Muscle of leg (tissue), 11 donors: Measurements from ENCODE around the gene CLDN18. TPM values are rescaled to one million over a fixed set of nuclear protein-coding genes. Genes with fewer than 3 reads are reported as not detected.

ENCODE experiments used
- DNase-seq: peaks from one replicate; pipeline ENCODE4 v3.0.0; 2013
- H3K27ac ChIP-seq: one replicate; pipeline ENCODE4 v1.5.1; 2013; ENCODE audit warnings: mild to moderate bottlenecking, low read length, control low read depth
- H3K27me3 ChIP-seq: one replicate; pipeline ENCODE4 v1.6.1; 2013; ENCODE audit warnings: low read length; ENCODE audit not compliant: control insufficient read depth, insufficient read depth
- H3K36me3 ChIP-seq: one replicate; pipeline ENCODE4 v1.6.1; 2013; ENCODE audit warnings: low read length; ENCODE audit not compliant: control insufficient read depth, insufficient read depth
- H3K4me1 ChIP-seq: one replicate; pipeline ENCODE4 v1.6.1; 2013; ENCODE audit warnings: low read length; ENCODE audit not compliant: control insufficient read depth, insufficient read depth
- H3K4me3 ChIP-seq: one replicate; pipeline ENCODE4 v1.5.1; 2013; ENCODE audit warnings: low read length, control low read depth
- H3K9me3 ChIP-seq: replicated peaks from 2 replicates; pipeline ENCODE4 v1.6.1; 2013; ENCODE audit warnings: low read depth, low read length; ENCODE audit not compliant: control insufficient read depth
- WGBS: methylation state at CpG from one replicate; pipeline ENCODE4 v1.1.5; 2013; ENCODE audit warnings: missing lambda C conversion rate; ENCODE audit not compliant: insufficient coverage; 5-methylcytosine and 5-hydroxymethylcytosine counted together
- polyA plus RNA-seq, 8 donors: library from polyadenylated mRNA; unstranded; fragments of 120-200 nt; gene quantifications; one replicate each; pipeline versions ENCODE4 v1.2.1 to v1.2.3, GENCODE V29; 2013; ENCODE audit warnings: inconsistent platforms in 1 of 8, low replicate concordance in 1 of 8; ENCODE audit not compliant: insufficient read length in 8 of 8, insufficient read depth in 1 of 8
- total RNA-seq: library from RNA; stranded (reverse); fragments of 120-200 nt; gene quantifications from one replicate; pipeline ENCODE4 v1.2.4, GENCODE V29; 2013

Gene CLDN18
- total and polyA plus RNA-seq, 9 donors = 0.35 to 1.9 (median 0.58) TPM; not detected in 1

GRCh38 chr3:138023754-138024153 lies 13.8 kb downstream of the CLDN18 start:
- H3K36me3 ChIP-seq = no peaks in the 10 kb centered on the region
- no peaks in the 10 kb centered on the region for H3K27me3 ChIP-seq
- no CpG with 5 or more reads among the region's 4 CpGs for WGBS
- no peaks in the 10 kb centered on the region for H3K4me1 ChIP-seq
- H3K9me3 ChIP-seq = no peaks in the 10 kb centered on the region
- no peak overlapping the region for H3K4me3 ChIP-seq
- no peak for DNase-seq
- H3K27ac ChIP-seq = no peak overlapping the region

GRCh38 chr3:138025553-138025952 lies 15.6 kb downstream of the CLDN18 start:
- Histone ChIP-seq H3K4me3 (no peak overlapping the region), H3K9me3 (no peaks in the 10 kb centered on the region), H3K27me3 (no peaks in the 10 kb centered on the region), H3K4me1 (no peaks in the 10 kb centered on the region), H3K27ac (no peak overlapping the region), H3K36me3 (no peaks in the 10 kb centered on the region)
- DNase-seq = no peak

GRCh38 chr3:138027821-138028220 lies 17.9 kb downstream of the CLDN18 start:
- H3K36me3 ChIP-seq = no peaks in the 10 kb centered on the region
- no peaks in the 10 kb centered on the region for H3K27me3 ChIP-seq
- 100% methylated on average over 1 of the region's 5 CpGs for WGBS
- H3K27ac ChIP-seq = no peak overlapping the region
- H3K4me1 ChIP-seq = no peaks in the 10 kb centered on the region
- H3K4me3 ChIP-seq = no peak overlapping the region
- H3K9me3 ChIP-seq = no peaks in the 10 kb centered on the region
- DNase-seq = no peak

GRCh38 chr3:138030734-138031280 lies 20.8 kb downstream of the CLDN18 start:
- no peaks in the 10 kb centered on the region for H3K36me3 ChIP-seq
- WGBS = 88% methylated on average over 6 of the region's 11 CpGs
- H3K27ac ChIP-seq = no peak overlapping the region
- DNase-seq = no peak
- no peaks in the 10 kb centered on the region for H3K27me3 ChIP-seq
- no peaks in the 10 kb centered on the region for H3K9me3 ChIP-seq
- H3K4me1 ChIP-seq = no peaks in the 10 kb centered on the region
- H3K4me3 ChIP-seq = no peak overlapping the region

GRCh38 chr3:138031536-138031935 lies 21.6 kb downstream of the CLDN18 start:
- no peaks in the 10 kb centered on the region for H3K4me1 ChIP-seq
- H3K27ac ChIP-seq = no peak overlapping the region
- no peak overlapping the region for H3K4me3 ChIP-seq
- WGBS = 100% methylated on average over 1 of the region's 3 CpGs
- no peaks in the 10 kb centered on the region for H3K9me3 ChIP-seq
- H3K27me3 ChIP-seq = no peaks in the 10 kb centered on the region
- no peak for DNase-seq
- H3K36me3 ChIP-seq = no peaks in the 10 kb centered on the region

- WGBS = no CpG with 5 or more reads among the region's 3 CpGs
- no peaks in the 10 kb centered on the region for H3K4me1 ChIP-seq
- H3K9me3 ChIP-seq = no peaks in the 10 kb centered on the region
- DNase-seq = no peak
- no peaks in the 10 kb centered on the region for H3K36me3 ChIP-seq
- H3K4me3 ChIP-seq = no peak overlapping the region
- H3K27me3 ChIP-seq = no peaks in the 10 kb centered on the region
- no peak overlapping the region for H3K27ac ChIP-seq
Observed at GRCh38 chr3:138032567-138032966, 22.6 kb downstream of the CLDN18 start.

- H3K4me3 ChIP-seq = no peak overlapping the region
- H3K4me1 ChIP-seq = no peaks in the 10 kb centered on the region
- no peaks in the 10 kb centered on the region for H3K36me3 ChIP-seq
- no peak for DNase-seq
- WGBS = no CpG with 5 or more reads among the region's 2 CpGs
- no peaks in the 10 kb centered on the region for H3K27me3 ChIP-seq
- no peaks in the 10 kb centered on the region for H3K9me3 ChIP-seq
- H3K27ac ChIP-seq = no peak overlapping the region
Observed at GRCh38 chr3:138033202-138033691, 23.3 kb downstream of the CLDN18 start.

GRCh38 chr3:138034918-138035317 lies 25.0 kb downstream of the CLDN18 start:
- no peak overlapping the region for H3K4me3 ChIP-seq
- no peaks in the 10 kb centered on the region for H3K4me1 ChIP-seq
- H3K27ac ChIP-seq = no peak overlapping the region
- WGBS = 100% methylated on average over 1 of the region's 1 CpG
- no peaks in the 10 kb centered on the region for H3K27me3 ChIP-seq
- no peaks in the 10 kb centered on the region for H3K9me3 ChIP-seq
- no peak for DNase-seq
- H3K36me3 ChIP-seq = no peaks in the 10 kb centered on the region

- no peak overlapping the region for H3K27ac ChIP-seq
- H3K27me3 ChIP-seq = no peaks in the 10 kb centered on the region
- no peak overlapping the region for H3K4me3 ChIP-seq
- no peaks in the 10 kb centered on the region for H3K36me3 ChIP-seq
- DNase-seq = no peak
- H3K4me1 ChIP-seq = no peaks in the 10 kb centered on the region
- WGBS = 87% methylated on average over 3 of the region's 3 CpGs
- no peaks in the 10 kb centered on the region for H3K9me3 ChIP-seq
Observed at GRCh38 chr3:138036572-138036971, 26.6 kb downstream of the CLDN18 start.

GRCh38 chr3:138038725-138039462 lies 28.9 kb downstream of the CLDN18 start:
- DNase-seq = no peak
- 67% methylated on average over 1 of the region's 4 CpGs for WGBS
- no peaks in the 10 kb centered on the region for H3K9me3 ChIP-seq
- H3K27me3 ChIP-seq = no peaks in the 10 kb centered on the region
- H3K36me3 ChIP-seq = no peaks in the 10 kb centered on the region
- H3K4me3 ChIP-seq = no peak overlapping the region
- H3K27ac ChIP-seq = no peak overlapping the region
- H3K4me1 ChIP-seq = peaks cover 1% of the 10 kb centered on the region
